DMS153 treated with DMSO at 0.1 percent for 48 hours (cell line): ENCODE data around the gene JPH2.

Experiments
- DNase-seq: peaks from one replicate; lab custom pipeline; 2025; ENCODE audit not compliant: unreplicated experiment; lab: John Stamatoyannopoulos, UW

The JPH2 gene

DNA sequence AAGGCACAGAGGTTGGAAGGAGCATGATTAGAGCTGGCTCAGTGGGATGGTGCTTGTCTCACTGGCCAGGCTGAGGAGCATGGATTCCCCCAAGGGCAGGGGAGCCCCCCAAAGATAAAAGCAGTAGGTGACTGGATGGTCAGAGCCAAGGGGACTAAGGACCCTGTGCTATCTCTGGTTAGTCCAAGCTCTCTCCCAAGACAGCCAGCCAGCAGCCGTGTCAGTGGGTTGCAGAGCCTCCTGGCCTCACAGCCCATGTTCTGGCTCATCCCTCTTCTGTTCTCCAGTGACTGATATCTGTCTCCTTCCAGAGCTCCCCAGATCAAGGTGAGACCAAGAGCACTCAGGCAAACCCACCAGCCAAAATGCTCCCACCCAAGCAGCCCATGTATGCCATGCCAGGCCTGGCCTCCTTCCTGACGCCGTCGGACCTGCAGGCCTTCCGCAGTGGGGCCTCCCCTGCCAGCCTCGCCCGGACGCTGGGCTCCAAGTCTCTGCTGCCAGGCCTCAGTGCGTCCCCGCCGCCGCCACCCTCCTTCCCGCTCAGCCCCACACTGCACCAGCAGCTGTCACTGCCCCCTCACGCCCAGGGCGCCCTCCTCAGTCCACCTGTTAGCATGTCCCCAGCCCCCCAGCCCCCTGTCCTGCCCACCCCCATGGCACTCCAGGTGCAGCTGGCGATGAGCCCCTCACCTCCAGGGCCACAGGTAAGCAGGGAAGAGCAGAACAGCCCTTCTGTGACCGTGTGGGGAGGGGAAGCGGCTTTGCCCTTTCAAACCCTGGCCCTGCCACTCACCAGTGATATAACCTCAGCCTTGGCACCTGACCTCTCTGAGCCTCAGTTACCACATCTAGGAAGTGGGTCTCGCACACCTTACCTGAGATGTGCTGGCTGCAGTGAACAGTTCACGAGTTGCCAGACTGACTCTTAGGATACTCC lies 121.3 kb downstream of the JPH2 start:
- DNase-seq: no peak

- no peak for DNase-seq
Observed at GRCh38 chr20:44064501-44065400, 122.2 kb downstream of the JPH2 start.
